ENCODE measurements around the gene MSL1.

The MSL1 gene

DNA sequence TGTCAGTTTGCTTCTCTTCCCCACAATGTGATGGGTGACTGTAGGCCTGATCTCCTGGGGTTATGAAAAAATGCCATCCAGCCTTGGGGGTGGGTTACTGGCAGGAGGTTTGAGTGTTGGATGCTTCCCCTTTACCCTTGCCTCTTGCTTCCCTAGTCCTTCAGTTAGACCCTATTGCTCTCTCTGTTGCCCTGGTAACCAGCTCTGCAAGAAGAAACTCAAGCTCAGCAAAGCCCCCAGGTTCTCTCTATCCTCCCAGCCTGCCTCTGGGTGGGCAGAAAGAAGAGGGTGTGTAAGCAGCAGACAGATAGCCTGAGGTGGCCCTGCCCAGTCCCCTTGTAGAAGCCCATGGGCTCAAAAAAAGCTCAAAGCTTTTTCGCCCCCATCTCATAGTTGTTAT is 52.7 kb downstream of the MSL1 start:
- no peak for DNase-seq (ENCODE audit: low read depth in 2 of 2)

DNA sequence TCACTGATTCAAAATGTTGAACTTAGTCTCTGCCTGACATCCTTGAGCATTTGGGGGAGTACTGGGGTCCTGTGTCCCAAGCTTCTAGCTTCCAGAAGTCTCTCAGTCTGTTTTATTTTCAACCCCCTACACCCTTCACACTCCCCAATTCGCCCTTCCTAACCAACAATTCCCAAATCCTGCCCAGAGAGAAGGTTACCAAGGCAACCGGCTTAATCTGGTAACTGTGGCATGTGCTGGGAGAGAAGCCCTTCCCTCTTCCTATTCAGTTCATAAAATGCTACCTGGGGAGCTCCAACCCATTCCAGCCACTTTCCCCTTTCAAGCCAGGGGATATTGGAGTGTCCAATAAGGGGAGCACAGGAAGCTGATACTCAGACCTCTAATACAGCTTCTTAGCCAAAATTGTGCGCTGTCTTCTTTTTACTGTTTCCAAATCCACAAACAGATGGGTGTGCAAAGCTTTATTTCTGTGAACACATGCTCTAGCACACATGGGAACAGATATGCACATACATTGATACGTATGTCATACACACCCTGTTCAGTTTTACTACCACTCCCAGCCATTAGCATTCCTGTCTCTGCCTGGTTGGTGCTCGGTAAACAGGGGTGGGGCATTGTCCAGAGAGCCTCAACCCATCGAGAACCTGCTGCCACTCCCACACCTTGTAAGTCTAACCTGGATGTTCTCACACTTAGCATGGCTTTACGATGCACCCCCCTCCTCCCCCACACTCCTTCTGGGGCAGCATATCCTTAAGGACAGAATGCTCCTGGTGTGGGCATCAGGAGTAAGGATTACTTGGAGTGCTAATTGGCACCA is 54.4 kb downstream of the MSL1 start:
- no peak for DNase-seq (ENCODE audit: low read depth in 2 of 2)

DNA sequence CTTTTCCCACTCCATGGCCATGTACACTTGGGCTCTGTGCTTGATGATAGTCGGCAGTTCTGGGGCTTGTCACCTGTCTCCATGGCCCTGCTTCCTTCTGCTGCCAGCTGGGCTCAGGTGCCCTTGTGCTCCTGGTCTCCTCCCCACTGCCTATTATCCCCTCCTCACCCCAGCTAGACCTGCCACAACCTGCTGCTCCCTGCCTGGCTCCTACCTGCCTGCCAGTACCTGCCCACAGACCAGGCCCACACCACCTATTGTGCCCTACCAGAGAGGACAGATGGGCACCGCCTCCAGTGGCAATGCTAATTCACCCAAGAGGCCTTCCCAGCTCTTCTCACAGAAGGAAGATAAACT is 55.0 kb downstream of the MSL1 start:
- no peak for DNase-seq (ENCODE audit: low read depth in 2 of 2)

DNA sequence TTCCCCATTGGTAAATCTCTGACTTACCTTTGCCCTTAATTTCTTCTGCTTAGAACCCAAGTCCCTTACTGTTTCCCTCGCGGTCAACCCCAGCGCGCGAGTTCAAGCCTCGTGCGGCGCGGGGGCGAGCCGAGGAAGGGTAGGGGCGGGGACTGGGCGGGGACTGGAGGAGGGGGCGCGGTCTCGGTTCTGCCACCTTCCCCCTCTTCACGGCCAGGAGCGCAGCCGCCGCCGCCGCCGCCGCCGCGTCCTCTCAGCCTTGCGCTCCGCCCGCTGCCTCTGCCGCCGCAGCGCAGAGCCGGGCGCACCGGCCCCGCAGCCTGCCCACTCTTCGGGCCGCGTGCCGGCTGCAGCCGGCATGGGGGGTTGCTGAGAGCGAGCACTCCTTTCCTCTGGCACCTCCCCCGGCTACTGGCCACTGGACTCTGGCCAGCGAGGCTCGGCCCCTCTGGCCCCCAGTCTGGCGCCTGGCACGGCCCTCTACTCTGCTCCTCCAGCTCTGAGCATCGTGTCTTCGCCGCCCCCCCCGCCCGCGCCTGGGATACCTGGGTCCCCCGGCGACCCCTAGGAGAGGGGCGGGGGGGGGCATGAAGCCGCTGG is 55.6 kb downstream of the MSL1 start, which contains the start of gene RAPGEFL1:
Gene RAPGEFL1, plus strand, starts transcription at position 196 of the 600 bp plus-strand sequence. Its CDS starts 392 bp downstream, at position 588.
- DNase-seq (ENCODE audit: low read depth in 2 of 2): peak; percentile 81 to 90

DNA sequence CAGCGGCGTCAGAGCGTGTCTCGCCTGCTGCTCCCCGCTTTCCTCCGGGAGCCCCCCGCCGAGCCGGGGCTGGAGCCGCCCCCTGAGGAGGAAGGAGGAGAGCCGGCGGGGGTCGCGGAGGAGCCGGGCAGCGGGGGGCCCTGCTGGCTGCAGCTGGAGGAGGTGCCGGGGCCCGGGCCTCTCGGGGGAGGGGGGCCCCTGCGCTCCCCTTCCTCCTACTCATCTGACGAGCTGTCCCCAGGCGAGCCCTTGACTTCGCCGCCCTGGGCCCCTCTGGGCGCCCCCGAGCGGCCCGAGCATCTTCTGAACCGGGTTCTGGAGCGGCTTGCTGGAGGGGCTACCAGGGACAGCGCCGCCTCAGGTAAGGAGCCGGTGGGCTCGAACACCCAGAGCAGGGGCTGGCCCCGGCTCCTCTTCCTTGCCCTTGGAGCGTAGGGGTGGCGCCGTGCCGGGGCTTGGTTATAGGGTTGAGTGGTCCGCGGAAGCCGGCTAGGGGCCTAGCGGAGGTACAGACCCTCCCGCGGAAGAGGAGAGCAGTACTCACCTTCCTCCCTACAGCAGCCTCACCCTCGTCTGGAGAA is 56.3 kb downstream of the MSL1 start:
- DNase-seq (ENCODE audit: low read depth in 2 of 2): no peak

DNA sequence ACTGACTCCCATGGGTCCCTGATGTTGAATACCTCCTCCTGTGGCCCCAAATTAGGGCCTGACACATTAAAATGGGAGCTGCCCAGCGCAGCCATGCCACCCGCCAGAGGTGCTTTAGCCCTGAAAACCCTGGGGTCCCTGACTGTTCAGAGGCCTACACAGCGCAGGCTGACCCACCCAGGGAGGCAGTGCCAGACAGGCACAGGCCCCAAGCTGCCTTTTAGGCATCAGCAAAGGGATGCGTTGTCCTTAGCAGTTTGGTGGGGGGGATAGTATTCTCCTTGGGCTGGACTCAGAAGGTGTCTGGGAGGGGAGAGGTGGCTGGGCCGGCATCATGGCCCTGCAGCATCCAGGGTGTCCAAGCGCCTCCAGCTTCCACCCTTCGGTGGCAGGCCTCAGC is 56.9 kb downstream of the MSL1 start:
- DNase-seq (ENCODE audit: low read depth in 2 of 2): no peak

DNA sequence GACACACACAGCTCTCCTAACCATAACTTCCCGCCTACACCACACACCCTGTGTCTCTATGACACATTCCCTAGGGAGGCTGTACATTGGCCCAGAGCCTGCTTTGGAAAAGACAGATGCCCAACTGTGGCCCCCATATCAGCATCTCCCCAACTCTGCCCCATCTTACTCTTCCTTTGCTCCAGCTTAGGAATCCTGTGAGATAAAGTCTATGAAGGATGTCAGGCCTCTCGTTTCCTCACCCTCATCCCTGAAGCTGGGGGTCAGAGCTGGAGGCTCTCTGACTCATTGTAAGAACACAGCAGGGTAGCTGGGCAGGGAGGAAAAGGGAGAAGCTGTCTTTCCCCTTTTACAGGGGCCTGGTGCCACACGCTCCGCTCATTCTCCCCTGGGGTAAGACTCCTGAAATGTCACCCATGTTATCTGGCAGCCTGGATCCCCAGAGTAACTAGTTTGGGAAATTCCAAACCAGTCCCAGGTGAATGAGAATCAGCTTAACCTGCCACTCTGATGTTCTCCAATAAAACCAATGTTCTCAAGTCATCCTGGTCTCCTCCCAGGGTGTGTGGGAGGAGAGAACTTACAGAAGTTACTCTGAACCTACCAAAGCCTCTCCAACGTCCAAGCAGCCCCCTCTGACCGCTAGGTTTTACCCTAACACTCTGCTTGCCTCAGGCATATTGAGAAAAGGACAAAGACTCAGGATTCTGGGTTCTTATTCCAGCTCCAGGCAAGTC is 58.3 kb downstream of the MSL1 start:
- DNase-seq (ENCODE audit: low read depth in 2 of 2): no peak

DNA sequence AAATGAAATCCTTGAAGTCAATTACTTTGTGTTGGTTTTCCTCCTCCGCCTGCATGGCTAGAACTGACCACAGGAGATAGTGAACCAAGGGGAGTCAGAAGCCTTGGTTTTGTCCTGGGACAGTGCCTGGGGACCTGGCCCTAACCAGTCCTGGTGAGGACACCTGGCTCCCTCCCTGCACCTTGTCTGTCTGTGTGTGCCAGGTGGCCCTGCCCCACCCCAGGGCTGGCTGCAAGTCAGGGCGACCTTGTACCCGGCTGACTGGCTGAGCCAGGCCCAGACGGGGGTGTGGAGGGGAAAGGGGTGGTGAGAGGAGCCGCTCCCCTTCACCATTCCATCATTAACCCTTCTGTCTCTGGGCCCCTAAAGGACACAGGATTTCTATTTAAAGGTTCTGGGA is 58.9 kb downstream of the MSL1 start:
- DNase-seq (ENCODE audit: low read depth in 2 of 2): no peak

DNA sequence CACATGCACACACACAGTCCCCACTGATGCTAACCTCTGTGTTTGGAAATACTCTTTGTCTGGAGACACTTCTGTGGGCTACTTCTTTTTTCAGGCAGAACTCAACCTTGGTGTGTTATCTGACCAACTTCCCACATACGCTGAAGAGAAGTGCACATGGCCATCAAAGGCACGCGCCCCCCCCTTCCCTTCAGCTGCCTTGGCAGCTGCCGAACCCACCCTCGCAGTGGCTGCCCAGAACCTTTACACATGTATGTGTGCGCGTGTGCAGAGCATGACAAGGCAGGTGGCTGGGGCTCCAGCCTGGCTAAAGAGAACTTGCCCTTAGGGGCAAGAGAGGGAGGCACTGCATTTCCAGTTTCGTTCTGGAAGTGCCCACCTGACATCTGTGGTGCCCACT is 59.4 kb downstream of the MSL1 start:
- DNase-seq (ENCODE audit: low read depth in 2 of 2): no peak

DNA sequence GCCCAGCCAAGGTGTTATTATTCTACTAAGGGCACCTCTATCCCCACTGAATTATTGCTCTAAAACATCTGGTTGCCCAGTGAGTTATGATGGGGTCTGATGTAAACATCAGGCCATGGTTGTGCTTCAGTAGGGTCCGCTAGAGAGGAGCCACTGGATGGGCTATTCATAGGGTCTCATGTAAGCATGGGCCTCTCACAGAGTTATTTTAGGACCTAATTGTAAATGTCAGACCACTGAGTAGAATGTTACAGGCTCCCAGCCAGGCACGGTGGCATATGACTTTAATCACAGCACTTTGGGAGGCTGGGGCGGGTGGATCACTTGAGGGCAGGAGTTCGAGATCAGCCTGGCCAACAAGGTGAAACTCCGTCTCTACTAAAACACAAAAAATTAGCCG is 60.8 kb downstream of the MSL1 start:
- DNase-seq (ENCODE audit: low read depth in 2 of 2): no peak
